Ishikawa (cell line): ENCODE measurements around the gene AP1M2.

Experiments
- CREB1 ChIP-seq: IDR thresholded peaks from 2 replicates; pipeline ENCODE4 v1.6.1; 2012; ENCODE audit warnings: low read depth
- EP300 ChIP-seq: IDR thresholded peaks from 2 replicates; pipeline ENCODE4 v1.6.1; 2012; ENCODE audit warnings: borderline replicate concordance
- FOXM1 ChIP-seq: IDR thresholded peaks from 2 replicates; pipeline ENCODE4 v1.6.1; 2012; ENCODE audit warnings: low read depth, borderline replicate concordance
- MAX ChIP-seq: IDR thresholded peaks from 2 replicates; pipeline ENCODE4 v1.6.1; 2012
- NFIC ChIP-seq: IDR thresholded peaks from 2 replicates; pipeline ENCODE4 v1.6.1; 2012
- RAD21 ChIP-seq: IDR thresholded peaks from 2 replicates; pipeline ENCODE4 v1.6.1; 2012; ENCODE audit warnings: low read depth
- TAF1 ChIP-seq: IDR thresholded peaks from 2 replicates; pipeline ENCODE4 v1.6.1; 2012; ENCODE audit warnings: low read depth, mild to moderate bottlenecking
- TCF12 ChIP-seq: IDR thresholded peaks from 2 replicates; pipeline ENCODE4 v1.6.1; 2012; ENCODE audit warnings: low read depth
- TEAD4 ChIP-seq: IDR thresholded peaks from 2 replicates; pipeline ENCODE4 v1.6.1; 2012
- YY1 ChIP-seq: IDR thresholded peaks from 2 replicates; pipeline ENCODE4 v1.6.1; 2012; ENCODE audit warnings: low read depth
- ZBTB7A ChIP-seq: IDR thresholded peaks from 2 replicates; pipeline ENCODE4 v1.6.1; 2012; ENCODE audit warnings: low read depth
- TF ChIP-seq, protein P1 (sequence below): IDR thresholded peaks from 2 replicates; pipeline ENCODE4 v1.6.1; 2012

GRCh38 chr19:10577951-10578350, 9.2 kb downstream of the AP1M2 start:
- TF ChIP-seq EP300 = no peak
- TF ChIP-seq TCF12 = no peak
- TF ChIP-seq TEAD4 = no peak
- TF ChIP-seq MAX = no peak
- TF ChIP-seq FOXM1 = no peak
- TF ChIP-seq RAD21 = no peak
- no peak for TF ChIP-seq CREB1
- TF ChIP-seq, protein P1, sequence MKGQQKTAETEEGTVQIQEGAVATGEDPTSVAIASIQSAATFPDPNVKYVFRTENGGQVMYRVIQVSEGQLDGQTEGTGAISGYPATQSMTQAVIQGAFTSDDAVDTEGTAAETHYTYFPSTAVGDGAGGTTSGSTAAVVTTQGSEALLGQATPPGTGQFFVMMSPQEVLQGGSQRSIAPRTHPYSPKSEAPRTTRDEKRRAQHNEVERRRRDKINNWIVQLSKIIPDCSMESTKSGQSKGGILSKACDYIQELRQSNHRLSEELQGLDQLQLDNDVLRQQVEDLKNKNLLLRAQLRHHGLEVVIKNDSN = no peak
- TF ChIP-seq ZBTB7A = no peak
- no peak for TF ChIP-seq YY1
- TF ChIP-seq TAF1 = no peak
- TF ChIP-seq NFIC = no peak
